Small intestine (tissue), 16 donors: ENCODE results near the gene VIPR1. TPM values are rescaled to one million over a fixed set of nuclear protein-coding genes. Genes with fewer than 3 reads are reported as not detected.
A peak's percentile ranks its signal among the peaks of the same experiment; 100 is the strongest.

Experiments
- DNase-seq, 2 donors: peaks; one replicate each; pipeline versions ENCODE4 v3.0.0 to v3.0.0-alpha.2; 2013
- FAIRE-seq: peaks from 2 replicates; lab custom pipeline; 2012; peaks lifted over from hg19 to GRCh38; lab: Jason Lieb, UNC
- H3K27ac ChIP-seq, 3 donors: one replicate each; pipeline ENCODE4 v1.5.1; 2013; ENCODE audit warnings: low read length in 2 of 3, mild to moderate bottlenecking in 2 of 3, control low read depth in 1 of 3, inconsistent platforms in 1 of 3, low read depth in 1 of 3, moderate library complexity in 1 of 3
- H3K27me3 ChIP-seq, 3 donors: one replicate each; pipeline ENCODE4 v1.6.1; 2013; ENCODE audit warnings: low read length in 3 of 3, inconsistent platforms in 1 of 3; ENCODE audit not compliant: control insufficient read depth in 3 of 3, insufficient read depth in 3 of 3
- H3K36me3 ChIP-seq, 3 donors: one replicate each; pipeline ENCODE4 v1.6.1; 2013; ENCODE audit warnings: low read length in 3 of 3, inconsistent platforms in 1 of 3, low read depth in 1 of 3, mild to moderate bottlenecking in 1 of 3, moderate library complexity in 1 of 3; ENCODE audit not compliant: control insufficient read depth in 3 of 3, insufficient read depth in 2 of 3
- H3K4me1 ChIP-seq, 3 donors: one replicate each; pipeline ENCODE4 v1.6.1; 2013; ENCODE audit warnings: low read length in 2 of 3, inconsistent platforms in 1 of 3, low read depth in 1 of 3, mild to moderate bottlenecking in 1 of 3, moderate library complexity in 1 of 3; ENCODE audit not compliant: control insufficient read depth in 3 of 3, insufficient read depth in 2 of 3
- H3K4me3 ChIP-seq, 3 donors: one replicate each; pipeline ENCODE4 v1.5.1; 2013; ENCODE audit warnings: low read length in 3 of 3, control low read depth in 1 of 3, inconsistent platforms in 1 of 3, low read depth in 1 of 3, mild to moderate bottlenecking in 1 of 3, moderate library complexity in 1 of 3
- H3K9me3 ChIP-seq, 2 donors: one replicate each; pipeline ENCODE4 v1.6.1; 2013; ENCODE audit warnings: low read depth in 1 of 2, low read length in 1 of 2; ENCODE audit not compliant: control insufficient read depth in 2 of 2, insufficient read depth in 1 of 2
- WGBS, 3 donors: extraction: QIAGEN DNeasy Blood & Tissue Kit; methylation state at CpG; one replicate each; pipeline ENCODE4 v1.1.7; 2013; 5-methylcytosine and 5-hydroxymethylcytosine counted together
- long read RNA-seq, 10 donors: transcript quantifications; one replicate each; lab custom pipeline, GENCODE V29; 2026
- polyA plus RNA-seq, 4 donors: library from polyadenylated mRNA; stranded (reverse) in 3 of 4; unstranded in 1 of 4; fragments of 200-250 nt in 3 of 4; fragments of 120-200 nt in 1 of 4; gene quantifications; one replicate each; pipeline versions ENCODE4 v1.2.1 to v1.2.3, GENCODE V29; 2013
- donor health status: healthy with polysubstance abuse.
- donor health status: control.
- donor health status: control.
- donor health status: Bipolar disorder and iron deficiency.
- donor health status: healthy.

Gene VIPR1
- polyA plus RNA-seq: 100 to 1,000 TPM in 1 of 4 donors, 10 to 100 TPM in 3; 32.1 to 114 (median 75.8) TPM
- long read RNA-seq, donor 1: 0 reads
- long read RNA-seq, donor 2, partial matches to known transcripts: 0 of 4 reads
- long read RNA-seq, donor 2, other reads (novel, unspliced or antisense): 0 of 4 reads
- long read RNA-seq, donor 3, partial matches to known transcripts: 0 of 3 reads
- long read RNA-seq, donor 3, other reads (novel, unspliced or antisense): 0 of 3 reads
- long read RNA-seq, donor 4: 0 reads
- long read RNA-seq, donor 5, partial matches to known transcripts: 0 of 1 reads
- long read RNA-seq, donor 5, other reads (novel, unspliced or antisense): 0 of 1 reads
- long read RNA-seq, donor 6, transcript VIPR1-201 (13 exons, 2,773 nt): major isoform, 5 of 7 reads
- long read RNA-seq, donor 6, partial matches to known transcripts: 0 of 7 reads
- long read RNA-seq, donor 6, other reads (novel, unspliced or antisense): 0 of 7 reads
- long read RNA-seq, donor 7: 0 reads
- long read RNA-seq, donor 8: 0 reads
- long read RNA-seq, donor 9, partial matches to known transcripts: 0 of 2 reads
- long read RNA-seq, donor 9, other reads (novel, unspliced or antisense): 0 of 2 reads
- long read RNA-seq, donor 10, transcript VIPR1-201 (13 exons, 2,773 nt): major isoform, 5 of 19 reads
- long read RNA-seq, donor 10, partial matches to known transcripts: 13 of 19 reads
- long read RNA-seq, donor 10, other reads (novel, unspliced or antisense): 0 of 19 reads

- Histone ChIP-seq H3K4me3 (peak within 1 kb of the TSS; percentile 50 to 90 (median 56)), H3K27me3 (peaks cover 0 to 21% (median 2%) of the 10 kb centered on the region in 3 donors), H3K36me3 (peaks cover 0 to 17% (median 0%) of the 10 kb centered on the region in 3 donors), H3K9me3 (no peaks in the 10 kb centered on the region), H3K4me1 (peaks cover 0 to 52% (median 4%) of the 10 kb centered on the region in 3 donors), H3K27ac (peak within 1 kb of the TSS; percentile 79 to 94 (median 93))
- 4 to 8% (median 7%) methylated on average over 48 to 69 of the region's 69 CpGs for WGBS, 3 donors
- DNase-seq (peak; percentile 94 to 97), FAIRE-seq (no peak)
These were observed at the start of gene VIPR1 for GRCh38 chr3:42502429-42503250. Gene VIPR1, plus strand, starts transcription at chr3:42502643. Its CDS starts 93 bp downstream, at chr3:42502736.

DNA sequence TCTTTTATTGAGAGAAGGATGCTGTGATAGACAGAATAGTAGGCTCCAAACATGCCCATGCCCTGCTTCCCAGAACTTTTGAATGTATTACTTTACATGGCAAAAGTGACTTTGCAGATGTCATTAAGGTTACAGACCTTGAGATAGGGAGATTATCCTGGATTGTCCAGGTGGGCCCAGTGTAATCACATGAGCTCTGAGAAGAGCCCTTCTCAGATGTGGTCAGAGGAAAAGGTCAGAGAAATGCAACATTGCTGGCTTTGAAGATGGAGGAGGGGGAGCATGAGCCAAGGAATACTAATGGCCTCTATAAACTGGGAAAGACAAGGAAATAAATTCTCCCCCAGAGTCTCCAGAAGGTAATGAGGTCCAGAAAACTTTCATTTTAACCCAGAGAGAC lies 46.2 kb upstream of the VIPR1 start:
- no peaks in the 10 kb centered on the region for H3K36me3 ChIP-seq
- H3K4me3 ChIP-seq: no peak overlapping the region
- no peaks in the 10 kb centered on the region for H3K27me3 ChIP-seq
- FAIRE-seq (no peak), DNase-seq (no peak)
- H3K9me3 ChIP-seq: peaks cover 0 to 21% of the 10 kb centered on the region in 2 donors
- H3K27ac ChIP-seq: no peak overlapping the region
- peaks cover 0 to 4% (median 0%) of the 10 kb centered on the region in 3 donors for H3K4me1 ChIP-seq

DNA sequence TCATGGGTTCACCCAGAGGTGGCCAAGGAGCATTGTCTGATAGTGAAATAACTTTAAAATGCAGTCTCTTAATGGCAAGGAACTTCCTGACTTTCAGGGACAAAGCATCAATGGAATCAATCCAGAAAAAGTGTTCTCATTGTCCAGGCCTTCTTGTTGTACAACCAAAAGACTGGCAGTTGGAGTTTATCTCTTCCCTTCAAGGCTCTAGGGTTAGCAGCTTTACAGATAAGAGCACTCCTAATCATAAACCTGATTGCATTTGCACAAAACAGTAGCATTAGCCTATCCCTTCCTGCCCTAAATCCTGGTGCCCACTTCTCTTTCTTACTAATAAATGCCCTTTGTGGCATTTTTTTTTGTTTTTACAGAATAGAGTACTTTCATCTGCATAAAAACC lies 43.3 kb upstream of the VIPR1 start:
- peaks cover 1 to 26% of the 10 kb centered on the region in 2 donors for H3K9me3 ChIP-seq
- DNase-seq: peak in 1 of 2 donors; percentile 51
- peaks cover 0 to 4% (median 0%) of the 10 kb centered on the region in 3 donors for H3K4me1 ChIP-seq
- H3K4me3 ChIP-seq: no peak overlapping the region
- no peaks in the 10 kb centered on the region for H3K36me3 ChIP-seq
- H3K27ac ChIP-seq: peak overlapping the region in 1 of 3 donors; percentile 27
- no peak for FAIRE-seq
- H3K27me3 ChIP-seq: no peaks in the 10 kb centered on the region

GRCh38 chr3:42461762-42462161 lies 40.7 kb upstream of the VIPR1 start:
- 31 to 58% (median 40%) methylated on average over 2 of the region's 2 CpGs for WGBS, 3 donors
- Histone ChIP-seq H3K36me3 (no peaks in the 10 kb centered on the region), H3K4me1 (no peaks in the 10 kb centered on the region), H3K9me3 (peaks cover 1 to 18% of the 10 kb centered on the region in 2 donors), H3K27me3 (no peaks in the 10 kb centered on the region), H3K27ac (no peak overlapping the region), H3K4me3 (no peak overlapping the region)
- FAIRE-seq (no peak), DNase-seq (no peak)

DNA sequence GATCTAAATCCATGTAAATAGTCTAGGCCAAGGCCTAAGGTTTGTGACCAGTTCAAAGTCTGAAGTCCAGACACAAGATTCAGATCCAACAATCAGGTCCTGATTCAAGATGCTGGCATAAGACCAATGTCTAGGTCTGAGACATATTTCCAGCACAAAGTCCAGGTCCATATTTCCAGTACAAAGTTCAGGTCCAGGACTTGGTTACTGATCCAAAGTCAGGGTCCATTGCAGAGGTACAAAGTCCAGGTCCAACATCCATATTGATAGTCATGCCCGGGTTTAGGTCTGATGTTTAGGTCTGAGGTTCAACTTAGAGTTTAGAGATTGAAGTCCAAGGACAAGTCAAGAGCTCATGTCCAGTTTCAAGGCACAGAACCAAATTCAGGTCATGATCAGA lies 39.4 kb upstream of the VIPR1 start:
- Histone ChIP-seq H3K27ac (no peak overlapping the region), H3K36me3 (no peaks in the 10 kb centered on the region), H3K4me1 (peaks cover 0 to 3% (median 0%) of the 10 kb centered on the region in 3 donors), H3K27me3 (no peaks in the 10 kb centered on the region), H3K4me3 (no peak overlapping the region), H3K9me3 (peaks cover 1 to 18% of the 10 kb centered on the region in 2 donors)
- DNase-seq (no peak), FAIRE-seq (no peak)
- 26 to 64% (median 52%) methylated on average over 1 of the region's 1 CpG for WGBS, 3 donors

DNA sequence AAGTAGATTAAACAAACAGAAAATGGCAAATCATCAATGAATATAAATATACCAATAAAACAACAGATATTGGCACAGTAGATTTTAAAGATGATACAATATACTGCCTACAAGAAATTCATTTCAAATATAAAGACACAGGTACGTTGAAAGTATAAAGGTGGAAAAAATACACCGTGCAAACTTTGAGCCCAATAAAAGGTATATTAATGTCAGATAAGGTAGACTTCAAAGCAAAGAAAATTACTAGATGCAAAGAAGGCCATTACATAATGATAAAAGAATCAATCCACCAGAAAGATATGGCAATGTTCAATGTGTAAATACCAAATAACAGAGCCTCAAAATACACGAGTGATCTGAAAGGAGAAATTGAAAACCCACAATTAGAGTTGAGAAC lies 34.3 kb upstream of the VIPR1 start:
- Histone ChIP-seq H3K27ac (no peak overlapping the region), H3K4me1 (peaks cover 0 to 3% (median 0%) of the 10 kb centered on the region in 3 donors), H3K4me3 (no peak overlapping the region), H3K36me3 (no peaks in the 10 kb centered on the region), H3K9me3 (peaks cover 1 to 3% of the 10 kb centered on the region in 2 donors), H3K27me3 (peaks cover 0 to 4% (median 0%) of the 10 kb centered on the region in 3 donors)
- peak; percentile 66 to 85 for DNase-seq
- 12 to 64% (median 49%) methylated on average over 3 of the region's 3 CpGs for WGBS, 3 donors
- peak; percentile 41 for FAIRE-seq

- Histone ChIP-seq H3K9me3 (no peaks in the 10 kb centered on the region), H3K4me1 (peaks cover 0 to 3% (median 0%) of the 10 kb centered on the region in 3 donors), H3K27me3 (peaks cover 0 to 4% (median 3%) of the 10 kb centered on the region in 3 donors), H3K4me3 (no peak overlapping the region), H3K27ac (no peak overlapping the region), H3K36me3 (no peaks in the 10 kb centered on the region)
- no peak for DNase-seq
- no peak for FAIRE-seq
- WGBS, 3 donors: 60 to 81% (median 64%) methylated on average over 2 of the region's 2 CpGs
These were observed 29.9 kb upstream of the VIPR1 start for GRCh38 chr3:42472555-42472954.
